Colonic mucosa (tissue), 4 donors: ENCODE measurements around the gene CDC25C. TPM values are rescaled to one million over a fixed set of nuclear protein-coding genes. Genes with fewer than 3 reads are reported as not detected.

Experiments
- DNase-seq: peaks from one replicate; pipeline ENCODE4 v3.0.0-alpha.2; 2020
- H3K27ac ChIP-seq: fragments of 200-600 bp; one replicate; pipeline ENCODE4 v1.8.0; 2021
- H3K27me3 ChIP-seq: fragments of 200-600 bp; one replicate; pipeline ENCODE4 v1.8.0; 2021
- H3K36me3 ChIP-seq: fragments of 200-600 bp; one replicate; pipeline ENCODE4 v1.8.0; 2021
- H3K4me1 ChIP-seq: fragments of 200-600 bp; one replicate; pipeline ENCODE4 v1.8.0; 2021; ENCODE audit warnings: mild to moderate bottlenecking
- H3K4me3 ChIP-seq: fragments of 200-600 bp; one replicate; pipeline ENCODE4 v1.8.0; 2021
- H3K9ac ChIP-seq, 2 donors: one replicate each; pipeline ENCODE4 v1.7.0; 2013; ENCODE audit warnings: control low read depth in 2 of 2, low read depth in 2 of 2, low read length in 2 of 2
- H3K9me3 ChIP-seq: fragments of 200-600 bp; one replicate; pipeline ENCODE4 v1.8.0; 2021
- CTCF ChIP-seq: fragments of 200-600 bp; IDR thresholded peaks from one replicate; pipeline ENCODE4 v1.8.0; 2022; ENCODE audit warnings: antibody characterized with exemption, mild to moderate bottlenecking
- intact Hi-C: fragments of 100-400 bp; cut with DNase I; formaldehyde crosslinking; loops from one replicate; pipeline ENCODE4 v1.14.1; 2022
- total RNA-seq, 2 donors: library from RNA; stranded (reverse); fragmentation: NEBNext Ultra II Directional in 1 of 2; extraction: Animal tissue kit (Norgen Biotek cat#: 25700) in 1 of 2; gene quantifications; one replicate each; pipeline ENCODE4 v1.2.1, GENCODE V29; 2021
- donor health status: healthy.
- donor health status: DM: no; HTN: no; CAD: no.
- donor health status: DM: no; HTN: no; CAD: no.

CDC25C gene
- total RNA-seq, 2 donors from 2014 or later: 4.3 to 10.2 TPM

DNA sequence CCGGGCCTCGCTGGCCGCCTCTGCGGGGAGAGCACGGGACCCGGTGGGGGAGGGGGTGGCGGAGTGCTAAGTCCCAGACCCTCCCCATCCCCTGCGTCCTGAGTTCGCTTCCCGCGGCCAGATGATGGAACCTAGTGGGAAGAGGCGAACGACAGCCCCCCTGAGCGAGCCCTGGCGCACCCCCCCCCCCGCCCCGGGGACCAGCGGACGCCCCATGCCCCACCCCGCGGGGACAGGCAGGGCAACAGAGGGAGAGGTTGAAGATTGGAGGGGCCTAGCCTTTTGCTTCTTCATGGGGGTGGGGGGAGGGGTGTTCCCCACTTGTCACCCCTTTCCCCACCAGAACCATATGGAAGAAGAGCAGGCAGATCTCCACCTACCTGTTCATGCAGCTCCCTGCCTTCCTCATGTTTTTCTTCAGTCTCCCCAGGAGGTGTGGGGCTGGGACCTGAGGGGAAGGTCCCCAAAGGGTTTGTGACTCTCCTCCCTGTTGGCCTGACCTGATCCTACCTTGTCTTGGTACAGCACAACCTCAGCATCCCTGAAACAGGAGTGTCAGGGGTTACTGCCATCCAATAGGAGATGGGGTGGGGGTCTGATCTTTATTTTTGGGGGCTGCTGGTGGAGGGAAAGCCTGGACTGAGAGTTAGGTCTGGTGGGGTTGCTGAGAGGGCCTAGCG lies 6.9 kb upstream of the CDC25C start:
- no peak for TF ChIP-seq CTCF
- peaks cover 7% of the 10 kb centered on the region for H3K4me1 ChIP-seq
- H3K9me3 ChIP-seq: no peaks in the 10 kb centered on the region
- intact Hi-C loops: no loop called here
- H3K36me3 ChIP-seq: no peaks in the 10 kb centered on the region
- no peak for DNase-seq
- H3K27ac ChIP-seq: peak overlapping the region; percentile 80
- peak overlapping the region; percentile 60 to 89 for H3K9ac ChIP-seq
- H3K27me3 ChIP-seq: no peaks in the 10 kb centered on the region
- peak overlapping the region; percentile 88 for H3K4me3 ChIP-seq

- H3K36me3 ChIP-seq: no peaks in the 10 kb centered on the region
- H3K9ac ChIP-seq: peak within 1 kb of the TSS; percentile 60 to 89
- no peaks in the 10 kb centered on the region for H3K27me3 ChIP-seq
- no peak for TF ChIP-seq CTCF
- H3K4me3 ChIP-seq: peak within 1 kb of the TSS; percentile 88
- peaks cover 7% of the 10 kb centered on the region for H3K4me1 ChIP-seq
- peak; percentile 91 for DNase-seq
- no peaks in the 10 kb centered on the region for H3K9me3 ChIP-seq
- intact Hi-C loops: no loop called here
- peak within 1 kb of the TSS; percentile 80 for H3K27ac ChIP-seq
Observed at GRCh38 chr5:138337685-138338410, 6.2 kb upstream of the CDC25C start, which contains the start of gene FAM53C. Gene FAM53C (plus strand): TSS chr5:138338266. CDS start chr5:138341336, 3,070 bp downstream.

- DNase-seq: peak; percentile 81
- no peak for TF ChIP-seq CTCF
- H3K27ac ChIP-seq: peak overlapping the region; percentile 80
- intact Hi-C loops: no loop called here
- H3K4me1 ChIP-seq: peaks cover 7% of the 10 kb centered on the region
- H3K4me3 ChIP-seq: peak overlapping the region; percentile 88
- H3K9ac ChIP-seq: peak overlapping the region; percentile 60 to 89
- no peaks in the 10 kb centered on the region for H3K9me3 ChIP-seq
- no peaks in the 10 kb centered on the region for H3K36me3 ChIP-seq
- no peaks in the 10 kb centered on the region for H3K27me3 ChIP-seq
Observed at GRCh38 chr5:138336952-138337684, 5.5 kb upstream of the CDC25C start.

DNA sequence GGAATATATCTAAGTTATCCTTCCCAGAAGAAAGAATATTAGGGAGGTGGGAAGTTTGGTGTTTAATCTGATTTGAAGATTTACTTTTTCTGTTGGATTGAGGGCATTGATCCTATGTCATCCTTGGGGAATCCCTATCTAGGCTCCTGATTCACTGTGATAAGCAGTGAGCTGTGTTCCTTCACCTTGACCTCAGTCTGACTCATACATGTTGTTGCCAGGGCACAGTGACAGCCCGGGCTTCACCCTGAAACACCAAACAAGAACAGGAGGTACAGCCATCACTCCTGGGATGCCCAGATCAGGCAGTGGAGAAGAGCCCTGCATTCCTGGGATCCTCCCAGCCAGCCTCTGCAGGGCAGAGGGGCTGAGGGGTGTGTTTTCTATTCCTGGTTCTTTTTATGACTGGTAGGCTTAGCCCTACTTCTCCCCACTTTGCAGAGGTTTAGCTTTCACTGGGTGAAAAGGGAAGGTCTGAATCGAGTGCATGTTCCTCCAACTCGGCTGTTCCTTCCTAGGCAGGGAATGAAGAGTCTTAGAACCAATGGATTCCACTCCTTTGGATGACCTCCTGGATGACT lies 3.4 kb upstream of the CDC25C start:
- intact Hi-C loops: no loop called here

More for the DNA sequence above, 3.4 kb upstream of the CDC25C start:
- Histone ChIP-seq H3K27ac (no peak overlapping the region), H3K36me3 (no peaks in the 10 kb centered on the region), H3K4me3 (no peak overlapping the region), H3K9ac (no peak overlapping the region), H3K27me3 (no peaks in the 10 kb centered on the region), H3K4me1 (peaks cover 3% of the 10 kb centered on the region), H3K9me3 (no peaks in the 10 kb centered on the region)
- DNase-seq: no peak
- TF ChIP-seq CTCF: no peak
